Germinal center (tissue), 1 donor: Measurements from ENCODE around the gene SMAD9.

Experiments used
- DNase-seq: peaks from one replicate; pipeline ENCODE4 v3.0.0; 2012; ENCODE audit warnings: mixed read lengths, low spot score

SMAD9 gene

GRCh38 chr13:36862722-36863121 is 57.3 kb downstream of the SMAD9 start:
- DNase-seq, result no peak

GRCh38 chr13:36862002-36862685 is 57.9 kb downstream of the SMAD9 start:
- no peak for DNase-seq

GRCh38 chr13:36859259-36859658 is 60.8 kb downstream of the SMAD9 start:
- no peak for DNase-seq

- peak; percentile 12 for DNase-seq
These were observed 61.7 kb downstream of the SMAD9 start for GRCh38 chr13:36858290-36858689.

GRCh38 chr13:36857253-36857652 is 62.8 kb downstream of the SMAD9 start:
- no peak for DNase-seq

- DNase-seq, result no peak
These were observed 69.1 kb downstream of the SMAD9 start for GRCh38 chr13:36850790-36851438.

GRCh38 chr13:36848199-36848982 is 71.6 kb downstream of the SMAD9 start:
- DNase-seq, result peak; percentile 14

- DNase-seq, result no peak
These were observed 72.4 kb downstream of the SMAD9 start for GRCh38 chr13:36847606-36848005.

GRCh38 chr13:36841391-36841790 is 78.6 kb downstream of the SMAD9 start:
- DNase-seq, result no peak

GRCh38 chr13:36840718-36841250 is 79.3 kb downstream of the SMAD9 start:
- DNase-seq, result no peak

GRCh38 chr13:36839981-36840380 is 80.1 kb downstream of the SMAD9 start:
- no peak for DNase-seq

GRCh38 chr13:36839281-36839680 is 80.8 kb downstream of the SMAD9 start:
- DNase-seq, result no peak

- DNase-seq, result no peak
These were observed 82.5 kb downstream of the SMAD9 start for GRCh38 chr13:36837354-36838092.

GRCh38 chr13:36834299-36834698 is 85.7 kb downstream of the SMAD9 start:
- DNase-seq, result no peak

- no peak for DNase-seq
These were observed 88.7 kb downstream of the SMAD9 start for GRCh38 chr13:36831291-36831690.

GRCh38 chr13:36829753-36830152 is 90.3 kb downstream of the SMAD9 start:
- DNase-seq, result no peak

GRCh38 chr13:36822785-36823184 is 97.3 kb downstream of the SMAD9 start:
- DNase-seq, result no peak

- DNase-seq, result no peak
These were observed 99.8 kb downstream of the SMAD9 start for GRCh38 chr13:36820222-36820621.

GRCh38 chr13:36819739-36820090 is 100.3 kb downstream of the SMAD9 start:
- DNase-seq, result peak; percentile 24

GRCh38 chr13:36818804-36819738 is 101.0 kb downstream of the SMAD9 start, which contains the start of gene RFXAP:
Gene RFXAP (plus strand): TSS chr13:36819222. CDS start chr13:36819358, 136 bp downstream.
- peak; percentile 95 for DNase-seq
